ENCODE results near the gene RBM10. TPM values are rescaled to one million over a fixed set of nuclear protein-coding genes. Genes with fewer than 3 reads are reported as not detected.

The RBM10 gene
- total RNA-seq, 2 donors from 2014 or later, result 30.0 to 67.8 TPM

DNA sequence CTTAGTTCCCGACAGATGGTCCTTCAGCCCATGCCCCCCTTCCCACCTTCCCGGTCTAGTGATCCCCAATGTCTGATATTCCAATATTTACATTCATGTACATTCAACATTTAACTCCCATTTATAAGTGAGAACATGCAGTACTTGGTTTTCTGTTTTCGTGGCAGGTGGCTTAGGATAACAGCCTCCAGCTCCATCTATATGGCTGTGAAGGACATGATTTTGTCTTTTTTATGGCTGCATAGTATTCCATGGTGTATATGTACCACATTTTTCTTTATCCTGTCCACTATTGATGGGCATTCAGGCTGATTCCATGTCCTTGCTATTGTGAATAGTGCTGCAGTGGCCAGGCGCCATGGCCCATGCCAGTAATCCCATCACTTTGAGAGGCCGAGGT, 13.8 kb downstream of the RBM10 start:
- Histone ChIP-seq H3K36me3 (no peaks in the 10 kb centered on the region), H3K27ac (no peak overlapping the region), H3K9ac (ENCODE audit: low read depth in 2 of 2, low read length in 2 of 2) (no peak overlapping the region), H3K4me3 (no peak overlapping the region), H3K27me3 (no peaks in the 10 kb centered on the region), H3K4me1 (no peaks in the 10 kb centered on the region), H3K9me3 (no peaks in the 10 kb centered on the region)
- TF ChIP-seq, protein P1, sequence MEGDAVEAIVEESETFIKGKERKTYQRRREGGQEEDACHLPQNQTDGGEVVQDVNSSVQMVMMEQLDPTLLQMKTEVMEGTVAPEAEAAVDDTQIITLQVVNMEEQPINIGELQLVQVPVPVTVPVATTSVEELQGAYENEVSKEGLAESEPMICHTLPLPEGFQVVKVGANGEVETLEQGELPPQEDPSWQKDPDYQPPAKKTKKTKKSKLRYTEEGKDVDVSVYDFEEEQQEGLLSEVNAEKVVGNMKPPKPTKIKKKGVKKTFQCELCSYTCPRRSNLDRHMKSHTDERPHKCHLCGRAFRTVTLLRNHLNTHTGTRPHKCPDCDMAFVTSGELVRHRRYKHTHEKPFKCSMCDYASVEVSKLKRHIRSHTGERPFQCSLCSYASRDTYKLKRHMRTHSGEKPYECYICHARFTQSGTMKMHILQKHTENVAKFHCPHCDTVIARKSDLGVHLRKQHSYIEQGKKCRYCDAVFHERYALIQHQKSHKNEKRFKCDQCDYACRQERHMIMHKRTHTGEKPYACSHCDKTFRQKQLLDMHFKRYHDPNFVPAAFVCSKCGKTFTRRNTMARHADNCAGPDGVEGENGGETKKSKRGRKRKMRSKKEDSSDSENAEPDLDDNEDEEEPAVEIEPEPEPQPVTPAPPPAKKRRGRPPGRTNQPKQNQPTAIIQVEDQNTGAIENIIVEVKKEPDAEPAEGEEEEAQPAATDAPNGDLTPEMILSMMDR (IDR thresholded peaks at IDR 0.05), result no peak
- no peak for DNase-seq
- intact Hi-C loops (cut with DNase I), result no loop called here

DNA sequence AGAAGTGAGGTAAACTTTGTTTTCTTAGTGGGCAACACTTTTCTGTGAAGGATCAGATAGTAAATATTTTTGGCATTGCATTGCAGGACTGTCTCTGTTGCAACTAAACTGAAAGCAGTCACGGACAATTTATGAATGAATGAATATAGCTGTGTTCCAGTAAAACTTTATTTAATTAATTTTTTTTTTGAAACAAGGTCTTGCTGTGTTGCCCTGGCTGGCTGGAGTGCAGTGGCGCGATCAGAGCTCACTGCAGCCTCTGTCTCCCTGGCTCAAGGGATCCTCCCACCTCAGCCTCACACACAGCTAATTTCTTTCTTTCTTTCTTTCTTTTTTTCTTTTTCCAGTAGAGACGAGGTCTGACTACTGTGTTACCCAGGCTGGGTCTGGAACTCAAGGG, 15.8 kb downstream of the RBM10 start:
- Histone ChIP-seq H3K27me3 (no peaks in the 10 kb centered on the region), H3K9ac (ENCODE audit: low read depth in 2 of 2, low read length in 2 of 2) (no peak overlapping the region), H3K4me1 (no peaks in the 10 kb centered on the region), H3K4me3 (no peak overlapping the region), H3K36me3 (no peaks in the 10 kb centered on the region), H3K27ac (no peak overlapping the region), H3K9me3 (no peaks in the 10 kb centered on the region)
- DNase-seq, result no peak
- intact Hi-C loops (cut with DNase I), result no loop called here
- TF ChIP-seq, protein P1 (IDR thresholded peaks at IDR 0.05), result no peak

DNA sequence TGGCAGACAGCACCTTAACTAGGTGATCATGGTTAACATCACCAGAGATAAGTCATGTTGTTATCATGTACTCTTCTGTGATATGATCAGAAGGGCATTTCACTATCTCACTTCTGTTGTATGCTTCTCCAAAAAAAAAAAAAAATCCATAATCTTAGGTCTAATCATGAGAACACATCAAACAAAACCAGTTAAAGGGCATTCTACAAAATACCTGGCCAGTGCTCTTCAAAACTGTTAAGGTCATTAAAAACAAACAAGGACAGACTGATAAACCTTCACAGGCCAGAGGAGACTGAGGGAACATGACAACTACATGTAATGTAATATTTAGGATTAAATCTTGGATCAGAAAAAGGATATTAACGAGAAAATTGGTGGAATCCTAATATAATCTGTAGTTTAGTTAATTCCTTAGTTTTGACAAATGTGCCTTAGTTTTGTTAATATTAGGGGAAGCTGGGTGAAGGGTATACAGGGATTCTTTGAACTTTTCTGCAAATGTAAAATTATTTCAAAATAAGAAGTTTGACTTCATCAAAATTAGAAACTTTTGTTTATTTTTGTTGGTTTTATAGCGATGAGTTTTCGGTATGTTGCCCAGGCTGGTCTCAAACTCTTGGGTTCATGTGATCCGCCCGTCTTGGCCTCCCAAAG, 18.0 kb downstream of the RBM10 start:
- intact Hi-C loops (cut with DNase I), result no loop called here
- H3K9ac ChIP-seq (ENCODE audit: low read depth in 2 of 2, low read length in 2 of 2), result no peak overlapping the region
- no peaks in the 10 kb centered on the region for H3K9me3 ChIP-seq
- H3K27me3 ChIP-seq, result peaks cover 4% of the 10 kb centered on the region
- no peak overlapping the region for H3K4me3 ChIP-seq
- no peaks in the 10 kb centered on the region for H3K4me1 ChIP-seq
- DNase-seq, result no peak
- TF ChIP-seq, protein P1 (IDR thresholded peaks at IDR 0.05), result no peak
- H3K27ac ChIP-seq, result no peak overlapping the region
- no peaks in the 10 kb centered on the region for H3K36me3 ChIP-seq

DNA sequence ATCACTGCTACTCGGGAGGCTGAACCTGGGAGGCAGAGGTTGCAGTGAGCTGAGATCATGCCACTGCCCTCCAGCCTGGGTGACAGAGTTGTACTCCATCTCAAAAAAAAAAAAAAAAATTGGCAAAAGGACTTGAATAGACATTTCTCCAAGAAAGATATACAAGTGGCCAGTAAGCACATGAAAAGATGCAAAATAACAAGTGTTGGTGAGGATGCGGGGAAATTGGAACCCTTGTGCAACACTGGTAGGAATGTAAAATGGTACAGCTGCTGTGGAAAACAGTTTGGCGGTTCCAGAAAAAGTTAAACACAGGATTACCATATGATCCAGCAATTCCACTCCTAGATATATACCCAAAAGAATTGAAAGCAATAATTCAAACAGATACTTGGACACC, 19.4 kb downstream of the RBM10 start:
- Histone ChIP-seq H3K9me3 (no peaks in the 10 kb centered on the region), H3K4me3 (no peak overlapping the region), H3K4me1 (no peaks in the 10 kb centered on the region), H3K9ac (ENCODE audit: low read depth in 2 of 2, low read length in 2 of 2) (no peak overlapping the region), H3K27me3 (peaks cover 4% of the 10 kb centered on the region), H3K27ac (no peak overlapping the region), H3K36me3 (no peaks in the 10 kb centered on the region)
- no peak for DNase-seq
- intact Hi-C loops (cut with DNase I), result no loop called here
- TF ChIP-seq, protein P1 (IDR thresholded peaks at IDR 0.05), result no peak

DNA sequence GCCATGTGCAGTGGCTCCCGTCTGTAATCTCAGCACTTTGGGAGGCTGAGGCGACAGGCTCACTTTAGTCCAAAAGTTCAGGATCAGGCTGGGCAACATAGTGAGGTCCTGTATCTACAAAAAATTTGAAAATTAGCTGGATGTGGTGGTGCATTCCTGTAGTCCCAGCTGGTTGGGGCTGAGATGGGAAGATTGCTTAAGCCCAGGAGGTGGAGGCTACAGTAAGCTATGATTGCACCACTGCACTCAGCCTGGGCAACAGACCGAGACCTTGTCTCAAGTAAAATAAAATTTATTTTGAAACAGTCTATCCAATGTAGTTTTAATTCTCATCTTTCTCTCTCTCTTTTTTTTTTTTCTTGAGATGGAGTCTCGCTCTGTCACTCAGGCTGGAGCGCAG, 21.1 kb downstream of the RBM10 start:
- DNase-seq, result no peak
- no peaks in the 10 kb centered on the region for H3K9me3 ChIP-seq
- intact Hi-C loops (cut with DNase I), result no loop called here

More for the DNA sequence above, 21.1 kb downstream of the RBM10 start:
- H3K36me3 ChIP-seq, result no peaks in the 10 kb centered on the region
- TF ChIP-seq, protein P1 (IDR thresholded peaks at IDR 0.05), result no peak
- H3K27ac ChIP-seq, result no peak overlapping the region
- H3K9ac ChIP-seq (ENCODE audit: low read depth in 2 of 2, low read length in 2 of 2), result no peak overlapping the region
- no peak overlapping the region for H3K4me3 ChIP-seq
- peaks cover 4% of the 10 kb centered on the region for H3K27me3 ChIP-seq
- no peaks in the 10 kb centered on the region for H3K4me1 ChIP-seq
